Measurements from ENCODE around the gene HAUS8.

HAUS8 gene

GRCh38 chr19:17075035-17075863, at the start of gene HAUS8, which contains the start of gene MYO9B:
Gene HAUS8 (minus strand): TSS chr19:17075452. CDS start chr19:17075422, 30 bp downstream.
Gene MYO9B (plus strand): TSS chr19:17075777. CDS start chr19:17101718, 25,941 bp downstream.
- TF ChIP-seq TAF1 (IDR thresholded peaks at IDR 0.05; ENCODE audit: low read depth) (peak; percentile 99), EP300 (IDR thresholded peaks at IDR 0.05; ENCODE audit: borderline replicate concordance) (peak; percentile 54; the same call in 1 of the 2 replicates), MAX (IDR thresholded peaks at IDR 0.05) (peak; percentile 88), ZBTB7A (IDR thresholded peaks at IDR 0.05; ENCODE audit: low read depth) (peak; percentile 72; the same call in 1 of the 2 replicates), CREB1 (IDR thresholded peaks at IDR 0.05; ENCODE audit: low read depth) (peak; percentile 50; the same call in 1 of the 2 replicates), CEBPB (IDR thresholded peaks at IDR 0.05) (no peak), TEAD4 (IDR thresholded peaks at IDR 0.05) (no peak; the same call in 1 of the 2 replicates), YY1 (IDR thresholded peaks at IDR 0.05; ENCODE audit: low read depth) (peak; percentile 92), REST (IDR thresholded peaks at IDR 0.05; ENCODE audit: low read depth) (no peak), TCF12 (IDR thresholded peaks at IDR 0.05; ENCODE audit: low read depth) (0 out of 2 replicates have a peak, but pooled peaks have one; percentile 38), EGR1 (IDR thresholded peaks at IDR 0.05) (0 out of 2 replicates have a peak, but pooled peaks have one; percentile 41), FOXM1 (IDR thresholded peaks at IDR 0.05; ENCODE audit: borderline replicate concordance, low read depth) (peak; percentile 55; the same call in 1 of the 2 replicates), NFIC (IDR thresholded peaks at IDR 0.05) (no peak; the same call in 1 of the 2 replicates), RAD21 (IDR thresholded peaks at IDR 0.05; ENCODE audit: low read depth) (no peak), USF1 (IDR thresholded peaks at IDR 0.05) (0 out of 2 replicates have a peak, but pooled peaks have one; percentile 18)

GRCh38 chr19:17124025-17124424, 48.8 kb upstream of the HAUS8 start:
- no peak for TF ChIP-seq CEBPB (IDR thresholded peaks at IDR 0.05)
- no peak for TF ChIP-seq TAF1 (IDR thresholded peaks at IDR 0.05; ENCODE audit: low read depth)
- TF ChIP-seq CREB1 (IDR thresholded peaks at IDR 0.05; ENCODE audit: low read depth), result no peak
- no peak for TF ChIP-seq FOXM1 (IDR thresholded peaks at IDR 0.05; ENCODE audit: borderline replicate concordance, low read depth)
- no peak for TF ChIP-seq USF1 (IDR thresholded peaks at IDR 0.05)
- TF ChIP-seq EGR1 (IDR thresholded peaks at IDR 0.05), result no peak
- no peak for TF ChIP-seq REST (IDR thresholded peaks at IDR 0.05; ENCODE audit: low read depth)
- no peak for TF ChIP-seq ZBTB7A (IDR thresholded peaks at IDR 0.05; ENCODE audit: low read depth)
- TF ChIP-seq EP300 (IDR thresholded peaks at IDR 0.05; ENCODE audit: borderline replicate concordance), result no peak
- no peak for TF ChIP-seq NFIC (IDR thresholded peaks at IDR 0.05)
- no peak for TF ChIP-seq TEAD4 (IDR thresholded peaks at IDR 0.05)
- no peak for TF ChIP-seq RAD21 (IDR thresholded peaks at IDR 0.05; ENCODE audit: low read depth)
- TF ChIP-seq MAX (IDR thresholded peaks at IDR 0.05), result no peak
- TF ChIP-seq TCF12 (IDR thresholded peaks at IDR 0.05; ENCODE audit: low read depth), result no peak
- TF ChIP-seq YY1 (IDR thresholded peaks at IDR 0.05; ENCODE audit: low read depth), result no peak

GRCh38 chr19:17123041-17123440, 47.8 kb upstream of the HAUS8 start:
- TF ChIP-seq MAX (IDR thresholded peaks at IDR 0.05), result no peak
- no peak for TF ChIP-seq TAF1 (IDR thresholded peaks at IDR 0.05; ENCODE audit: low read depth)
- no peak for TF ChIP-seq CREB1 (IDR thresholded peaks at IDR 0.05; ENCODE audit: low read depth)
- no peak for TF ChIP-seq TCF12 (IDR thresholded peaks at IDR 0.05; ENCODE audit: low read depth)
- no peak for TF ChIP-seq USF1 (IDR thresholded peaks at IDR 0.05)
- no peak for TF ChIP-seq YY1 (IDR thresholded peaks at IDR 0.05; ENCODE audit: low read depth)
- no peak for TF ChIP-seq CEBPB (IDR thresholded peaks at IDR 0.05)
- TF ChIP-seq RAD21 (IDR thresholded peaks at IDR 0.05; ENCODE audit: low read depth), result no peak
- TF ChIP-seq NFIC (IDR thresholded peaks at IDR 0.05), result no peak
- TF ChIP-seq EGR1 (IDR thresholded peaks at IDR 0.05), result no peak
- TF ChIP-seq TEAD4 (IDR thresholded peaks at IDR 0.05), result no peak
- TF ChIP-seq ZBTB7A (IDR thresholded peaks at IDR 0.05; ENCODE audit: low read depth), result no peak

- TF ChIP-seq YY1 (IDR thresholded peaks at IDR 0.05; ENCODE audit: low read depth) (no peak), TCF12 (IDR thresholded peaks at IDR 0.05; ENCODE audit: low read depth) (no peak), EP300 (IDR thresholded peaks at IDR 0.05; ENCODE audit: borderline replicate concordance) (no peak), USF1 (IDR thresholded peaks at IDR 0.05) (no peak), CEBPB (IDR thresholded peaks at IDR 0.05) (no peak), CREB1 (IDR thresholded peaks at IDR 0.05; ENCODE audit: low read depth) (no peak), TEAD4 (IDR thresholded peaks at IDR 0.05) (no peak), NFIC (IDR thresholded peaks at IDR 0.05) (no peak), ZBTB7A (IDR thresholded peaks at IDR 0.05; ENCODE audit: low read depth) (no peak), RAD21 (IDR thresholded peaks at IDR 0.05; ENCODE audit: low read depth) (no peak), EGR1 (IDR thresholded peaks at IDR 0.05) (no peak), REST (IDR thresholded peaks at IDR 0.05; ENCODE audit: low read depth) (no peak), FOXM1 (IDR thresholded peaks at IDR 0.05; ENCODE audit: borderline replicate concordance, low read depth) (no peak), TAF1 (IDR thresholded peaks at IDR 0.05; ENCODE audit: low read depth) (no peak), MAX (IDR thresholded peaks at IDR 0.05) (no peak)
These were observed 46.6 kb upstream of the HAUS8 start for GRCh38 chr19:17121736-17122293.

All from Ishikawa (cell line).